ENCODE results near the gene SIRPB2.

SIRPB2 gene

DNA sequence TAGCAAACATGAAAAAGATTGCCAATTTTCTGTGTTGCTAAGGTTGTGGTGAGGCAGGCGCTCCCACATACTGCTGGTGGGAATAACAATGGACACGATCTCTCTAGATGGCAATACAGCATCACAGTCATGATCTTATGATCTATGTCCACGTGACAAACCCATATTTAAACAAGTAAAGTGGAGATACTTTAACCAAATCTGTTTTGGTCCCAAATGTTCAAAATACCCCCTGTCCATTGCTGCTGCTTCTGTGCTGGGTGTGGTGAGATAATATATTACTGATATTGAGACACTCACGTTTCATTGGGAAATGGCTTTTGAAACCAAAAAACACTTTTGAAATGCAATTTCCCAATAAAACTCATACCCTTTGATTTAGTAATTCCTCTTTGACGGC lies 43.3 kb upstream of the SIRPB2 start:
- TF ChIP-seq, protein P1, sequence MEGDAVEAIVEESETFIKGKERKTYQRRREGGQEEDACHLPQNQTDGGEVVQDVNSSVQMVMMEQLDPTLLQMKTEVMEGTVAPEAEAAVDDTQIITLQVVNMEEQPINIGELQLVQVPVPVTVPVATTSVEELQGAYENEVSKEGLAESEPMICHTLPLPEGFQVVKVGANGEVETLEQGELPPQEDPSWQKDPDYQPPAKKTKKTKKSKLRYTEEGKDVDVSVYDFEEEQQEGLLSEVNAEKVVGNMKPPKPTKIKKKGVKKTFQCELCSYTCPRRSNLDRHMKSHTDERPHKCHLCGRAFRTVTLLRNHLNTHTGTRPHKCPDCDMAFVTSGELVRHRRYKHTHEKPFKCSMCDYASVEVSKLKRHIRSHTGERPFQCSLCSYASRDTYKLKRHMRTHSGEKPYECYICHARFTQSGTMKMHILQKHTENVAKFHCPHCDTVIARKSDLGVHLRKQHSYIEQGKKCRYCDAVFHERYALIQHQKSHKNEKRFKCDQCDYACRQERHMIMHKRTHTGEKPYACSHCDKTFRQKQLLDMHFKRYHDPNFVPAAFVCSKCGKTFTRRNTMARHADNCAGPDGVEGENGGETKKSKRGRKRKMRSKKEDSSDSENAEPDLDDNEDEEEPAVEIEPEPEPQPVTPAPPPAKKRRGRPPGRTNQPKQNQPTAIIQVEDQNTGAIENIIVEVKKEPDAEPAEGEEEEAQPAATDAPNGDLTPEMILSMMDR (IDR thresholded peaks at IDR 0.05; ENCODE audit: insufficient read depth, missing control alignments), result no peak
- DNase-seq (ENCODE audit: insufficient read length, low spot score) (no peak), FAIRE-seq (no peak)

DNA sequence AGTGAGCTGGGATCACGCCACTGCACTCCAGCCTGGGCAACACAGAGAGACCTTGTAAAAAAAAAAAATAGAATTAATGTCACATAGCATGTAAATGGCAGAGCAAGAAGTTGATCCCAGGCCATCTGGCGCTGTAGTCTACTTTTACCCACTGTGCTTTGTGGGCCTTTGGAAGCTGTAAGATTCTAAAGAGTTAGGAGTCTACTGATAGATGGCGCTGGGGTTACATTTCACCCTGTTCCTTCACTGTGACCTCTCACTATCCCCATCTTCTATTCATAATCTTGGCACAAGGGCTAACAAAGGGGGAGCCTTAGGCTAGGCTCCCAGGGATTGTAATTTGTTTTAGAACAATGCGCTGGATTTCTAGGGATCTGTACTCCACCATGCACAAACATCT lies 41.8 kb upstream of the SIRPB2 start:
- DNase-seq (ENCODE audit: insufficient read length, low spot score) (no peak), FAIRE-seq (no peak)
- TF ChIP-seq, protein P1 (IDR thresholded peaks at IDR 0.05; ENCODE audit: insufficient read depth, missing control alignments), result no peak

DNA sequence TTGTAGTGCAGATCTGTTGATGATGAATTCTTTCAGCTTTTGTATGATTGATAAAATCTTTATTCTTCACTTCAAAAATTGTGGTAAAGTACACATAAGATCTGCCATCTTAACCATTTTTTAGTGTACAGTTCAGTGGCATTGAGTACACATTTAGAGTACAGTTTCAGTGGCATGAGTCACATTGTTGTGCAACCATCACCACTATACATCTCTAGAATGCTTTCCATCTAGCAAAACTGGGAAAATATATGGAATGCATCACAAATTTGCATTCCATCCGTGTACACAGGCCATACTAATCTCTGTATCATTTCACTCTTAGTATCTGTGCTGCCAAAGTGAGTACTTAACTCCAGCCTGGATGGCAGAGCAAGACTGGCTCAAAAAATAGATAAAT lies 37.6 kb upstream of the SIRPB2 start:
- FAIRE-seq (no peak), DNase-seq (ENCODE audit: insufficient read length, low spot score) (no peak)
- TF ChIP-seq, protein P1 (IDR thresholded peaks at IDR 0.05; ENCODE audit: insufficient read depth, missing control alignments), result no peak

DNA sequence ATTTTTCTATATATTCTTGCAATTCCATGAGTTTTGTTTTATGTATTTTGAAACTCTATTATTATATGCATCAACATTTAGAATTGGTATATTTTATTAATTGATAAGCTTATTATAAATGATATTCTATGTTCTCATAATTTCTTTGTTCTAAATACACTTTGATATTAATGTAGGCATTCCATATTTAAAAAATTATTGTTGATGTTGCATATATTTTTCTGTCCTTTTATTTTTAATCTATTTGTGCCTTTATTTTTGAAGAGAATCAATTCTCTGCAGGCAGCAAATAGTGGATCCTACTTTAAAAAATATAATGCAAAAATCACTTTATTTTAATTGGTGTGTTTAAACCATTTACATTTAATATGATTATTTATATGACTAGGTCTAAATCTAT lies 36.7 kb upstream of the SIRPB2 start:
- TF ChIP-seq, protein P1 (IDR thresholded peaks at IDR 0.05; ENCODE audit: insufficient read depth, missing control alignments), result no peak
- DNase-seq (ENCODE audit: insufficient read length, low spot score), result no peak
- no peak for FAIRE-seq

DNA sequence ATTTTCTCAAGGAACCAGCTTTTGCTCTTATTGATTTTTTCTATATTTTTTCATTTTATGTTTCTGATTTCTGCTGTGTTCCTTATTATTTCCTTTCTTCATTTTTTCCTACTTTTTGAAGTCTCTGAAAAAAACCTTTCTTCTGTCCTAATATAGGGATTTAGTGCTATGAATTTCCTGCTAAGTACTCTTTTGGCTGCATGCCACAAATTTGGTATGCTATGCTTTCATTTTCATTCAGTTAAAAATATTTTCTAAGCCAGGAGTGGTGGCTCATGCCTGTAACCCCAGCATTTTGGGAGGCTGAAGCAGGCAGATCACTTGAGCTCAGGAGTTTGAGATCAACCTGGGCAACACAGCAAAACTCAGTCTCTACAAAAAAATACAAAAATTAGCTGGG lies 35.7 kb upstream of the SIRPB2 start:
- TF ChIP-seq, protein P1 (IDR thresholded peaks at IDR 0.05; ENCODE audit: insufficient read depth, missing control alignments), result no peak
- DNase-seq (ENCODE audit: insufficient read length, low spot score), result no peak
- FAIRE-seq, result no peak

DNA sequence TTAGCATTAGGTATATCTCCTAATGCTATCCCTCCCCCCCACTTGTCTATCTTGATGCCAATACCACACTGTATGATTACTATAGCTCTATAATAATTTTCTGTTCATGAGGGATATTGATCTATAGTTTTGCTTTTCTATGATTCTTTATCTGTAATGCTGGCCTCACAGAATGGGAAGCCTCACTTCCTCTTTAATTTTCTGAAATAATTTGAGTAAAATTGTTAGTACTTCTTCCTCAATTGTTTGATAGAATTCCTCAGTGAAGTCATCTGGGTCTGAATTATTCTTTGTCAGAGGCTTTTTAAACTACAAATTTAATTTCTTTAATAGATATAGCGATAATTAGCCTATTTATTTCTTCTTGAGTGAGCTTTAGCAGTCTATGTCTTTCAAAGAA lies 35.1 kb upstream of the SIRPB2 start:
- FAIRE-seq, result no peak
- TF ChIP-seq, protein P1 (IDR thresholded peaks at IDR 0.05; ENCODE audit: insufficient read depth, missing control alignments), result no peak
- DNase-seq (ENCODE audit: insufficient read length, low spot score), result no peak

DNA sequence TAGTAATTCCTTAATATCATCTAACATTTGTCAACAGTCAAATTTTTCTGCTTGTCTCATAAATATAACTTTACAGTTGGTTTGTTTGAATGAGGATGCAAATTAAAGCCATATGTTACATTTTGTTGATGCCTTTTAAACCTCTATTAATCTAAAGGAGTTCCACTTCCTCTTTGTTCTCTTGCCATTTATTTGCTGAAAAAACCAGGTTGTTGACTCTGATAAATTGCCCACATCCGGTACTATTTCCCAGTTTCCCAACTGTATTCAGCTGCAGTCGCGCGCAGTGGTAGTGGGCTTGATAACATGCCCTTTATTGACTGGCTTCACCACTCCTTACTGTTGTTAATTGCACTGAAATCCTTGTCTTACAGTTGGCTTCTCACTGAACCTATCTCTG lies 32.8 kb upstream of the SIRPB2 start:
- no peak for FAIRE-seq
- no peak for DNase-seq (ENCODE audit: insufficient read length, low spot score)
- TF ChIP-seq, protein P1 (IDR thresholded peaks at IDR 0.05; ENCODE audit: insufficient read depth, missing control alignments), result no peak

Measured in D721Med (cell line).